HepG2 (cell line): ENCODE results near the gene SECTM1. TPM values are rescaled to one million over a fixed set of nuclear protein-coding genes. Genes with fewer than 3 reads are reported as not detected.

Experiments used
- AFF4 ChIP-seq: sonication (generic); formaldehyde crosslinking; IDR thresholded peaks from 2 replicates; pipeline ENCODE4 v1.4.0; 2020; ENCODE audit warnings: missing genetic modification reagents
- CBX5 ChIP-seq: sonication (generic); formaldehyde crosslinking; IDR thresholded peaks from 2 replicates; pipeline ENCODE4 v1.4.0; 2020; ENCODE audit warnings: missing genetic modification reagents, borderline replicate concordance
- CERS6 ChIP-seq: sonication (generic); formaldehyde crosslinking; IDR thresholded peaks from 2 replicates; pipeline ENCODE4 v1.5.0; 2020; ENCODE audit warnings: missing genetic modification reagents
- CHCHD3 ChIP-seq: sonication (generic); formaldehyde crosslinking; IDR thresholded peaks from 2 replicates; pipeline ENCODE4 v1.8.0; 2022; ENCODE audit warnings: mild to moderate bottlenecking, missing genetic modification reagents, moderate library complexity
- CHD2 ChIP-seq: IDR thresholded peaks from 2 replicates; pipeline ENCODE4 v1.6.1; 2011; ENCODE audit warnings: low read depth, low read length, improper control_type of control experiment
- DMTF1 ChIP-seq: sonication (generic); formaldehyde crosslinking; IDR thresholded peaks from 2 replicates; pipeline ENCODE4 v1.4.0; 2020; ENCODE audit warnings: mild to moderate bottlenecking, missing genetic modification reagents
- FOXJ3 ChIP-seq: sonication (generic); formaldehyde crosslinking; IDR thresholded peaks from 2 replicates; pipeline ENCODE4 v1.4.0; 2020; ENCODE audit warnings: missing genetic modification reagents, mild to moderate bottlenecking, borderline replicate concordance
- KDM1A ChIP-seq: IDR thresholded peaks from 2 replicates; pipeline ENCODE4 v1.6.1; 2016; ENCODE audit warnings: missing compliant biosample characterization
- KLF13 ChIP-seq: sonication (generic); formaldehyde crosslinking; IDR thresholded peaks from 2 replicates; pipeline ENCODE4 v1.4.0; 2020; ENCODE audit warnings: mild to moderate bottlenecking, missing genetic modification reagents
- KMT2A ChIP-seq: sonication (generic); formaldehyde crosslinking; IDR thresholded peaks from 2 replicates; pipeline ENCODE4 v1.4.0; 2020; ENCODE audit warnings: missing genetic modification reagents
- PITX1 ChIP-seq: sonication (generic); formaldehyde crosslinking; IDR thresholded peaks from 2 replicates; pipeline ENCODE4 v1.5.1; 2020; ENCODE audit warnings: mild to moderate bottlenecking, missing genetic modification reagents
- REXO4 ChIP-seq: sonication (generic); formaldehyde crosslinking; IDR thresholded peaks from 2 replicates; pipeline ENCODE4 v1.8.0; 2022; ENCODE audit warnings: missing genetic modification reagents, mild to moderate bottlenecking, borderline replicate concordance
- RFXAP ChIP-seq: sonication (generic); formaldehyde crosslinking; IDR thresholded peaks from 2 replicates; pipeline ENCODE4 v1.4.0; 2020; ENCODE audit warnings: missing genetic modification reagents, borderline replicate concordance
- SATB2 ChIP-seq: sonication (generic); formaldehyde crosslinking; IDR thresholded peaks from 2 replicates; pipeline ENCODE4 v1.5.0; 2020; ENCODE audit warnings: missing genetic modification reagents
- SMARCC2 ChIP-seq: fragments of 450-650 bp; IDR thresholded peaks from 2 replicates; pipeline ENCODE4 v1.6.1; 2017; ENCODE audit warnings: antibody characterized with exemption, mild to moderate bottlenecking
- THAP8 ChIP-seq: sonication (generic); formaldehyde crosslinking; IDR thresholded peaks from 2 replicates; pipeline ENCODE4 v1.5.1; 2020; ENCODE audit warnings: missing genetic modification reagents, mild to moderate bottlenecking, borderline replicate concordance
- ZKSCAN1 ChIP-seq: fragments of 150-350 bp; IDR thresholded peaks from 2 replicates; pipeline ENCODE4 v1.6.1; 2014; ENCODE audit warnings: low read length
- ZNF143 ChIP-seq: sonication (generic); formaldehyde crosslinking; IDR thresholded peaks from 2 replicates; pipeline ENCODE4 v1.4.0; 2020; ENCODE audit warnings: missing genetic modification reagents
- ZNF256 ChIP-seq: sonication (generic); formaldehyde crosslinking; conservative IDR thresholded peaks from 2 replicates; pipeline ENCODE4 v1.4.0; 2020; ENCODE audit warnings: missing genetic modification reagents
- ZNF557 ChIP-seq: sonication (generic); formaldehyde crosslinking; IDR thresholded peaks from 2 replicates; pipeline ENCODE4 v1.4.0; 2020; ENCODE audit warnings: missing genetic modification reagents
- ZNF780A ChIP-seq: sonication (generic); formaldehyde crosslinking; IDR thresholded peaks from 2 replicates; pipeline ENCODE4 v1.8.0; 2022; ENCODE audit warnings: mild to moderate bottlenecking, missing genetic modification reagents, moderate library complexity
- ZNF879 ChIP-seq: sonication (generic); formaldehyde crosslinking; IDR thresholded peaks from 2 replicates; pipeline ENCODE4 v1.8.1; 2023; ENCODE audit warnings: missing genetic modification reagents
- polyA plus RNA-seq, 8 experiments: library from polyadenylated mRNA; depleted of rRNA in 3 of 8; stranded (reverse) in 7 of 8; unstranded in 1 of 8; fragments of >200 nt; fragmentation: Illumina TruSeq in 4 of 8; extraction: Trizol in 4 of 8; gene quantifications; 2 replicates each; pipeline versions ENCODE4 v1.2.1 to v1.2.3, GENCODE V29; 2011 to 2016; ENCODE audit warnings: low read depth in 4 of 8, missing spikeins in 1 of 8, mixed read lengths in 1 of 8; ENCODE audit not compliant: insufficient read depth in 1 of 8
- total RNA-seq, 5 experiments: library from RNA; depleted of rRNA; stranded (reverse); fragments of >200 nt; fragmentation: Illumina TruSeq; extraction: Trizol; gene quantifications; 2 replicates each; pipeline ENCODE4 v1.2.3, GENCODE V29; 2016; ENCODE audit warnings: low read depth in 1 of 5

SECTM1 gene
- total and polyA plus RNA-seq, 2 of the 13 experiments (the other 11 are each of a cell fraction or from before 2014, with no cell fraction given): 3.5 to 5.3 TPM

GRCh38 chr17:82356845-82357355, 23.3 kb upstream of the SECTM1 start (continued):
- TF ChIP-seq PITX1 (CRISPR knock-in tag) (0 out of 2 replicates have a peak, but pooled peaks have one; percentile 33), ZNF143 (CRISPR knock-in tag) (no peak), CBX5 (no peak), ZKSCAN1 (no peak), KLF13 (no peak), ZNF879 (CRISPR knock-in tag) (no peak), CHD2 (no peak), ZNF557 (CRISPR knock-in tag) (no peak), CERS6 (CRISPR knock-in tag) (no peak), REXO4 (CRISPR knock-in tag) (no peak), KDM1A (CRISPR knock-in tag) (no peak), ZNF256 (no peak), SMARCC2 (no peak), THAP8 (CRISPR knock-in tag) (no peak), KMT2A (CRISPR knock-in tag) (no peak), DMTF1 (CRISPR knock-in tag) (no peak), AFF4 (CRISPR knock-in tag) (no peak), SATB2 (no peak), FOXJ3 (CRISPR knock-in tag) (no peak), CHCHD3 (CRISPR knock-in tag) (0 out of 2 replicates have a peak, but pooled peaks have one; percentile 15), ZNF780A (CRISPR knock-in tag) (no peak), RFXAP (CRISPR knock-in tag) (no peak)
